Calu3 (cell line): ENCODE results near the gene OR10C1. TPM values are rescaled to one million over a fixed set of nuclear protein-coding genes. Genes with fewer than 3 reads are reported as not detected.

Experiments used
- Bru-seq: library from RNA; stranded (reverse); fragments of 400-500 nt; gene quantifications from one replicate; lab custom pipeline; 2021; lab: Mats Ljungman, UMichigan
- BruChase-seq, 2 experiments: library from RNA; stranded (reverse); fragments of 400-500 nt; gene quantifications; one replicate each; lab custom pipeline; 2021; lab: Mats Ljungman, UMichigan
- BruUV-seq: library from RNA; stranded (reverse); fragments of 400-500 nt; replicated peaks from 2 replicates; lab custom pipeline; 2021; lab: Mats Ljungman, UMichigan
- CTCF ChIA-PET: fragments of 300-600 bp; sonication (Branson Sonifier 250); formaldehyde crosslinking; loops from one replicate; lab custom pipeline; 2022; ENCODE audit warnings: antibody characterized with exemption; lab: Charles Lee
- DNase-seq: peaks from one replicate; pipeline ENCODE4 v3.0.0; 2022
- H3K27ac Mint-ChIP-seq: one replicate; pipeline ENCODE4 v1.8.0; 2022; ENCODE audit warnings: mixed read lengths; ENCODE audit not compliant: unreplicated experiment
- H3K27me3 Mint-ChIP-seq: one replicate; pipeline ENCODE4 v1.8.0; 2022; ENCODE audit warnings: mixed read lengths; ENCODE audit not compliant: unreplicated experiment
- H3K36me3 Mint-ChIP-seq: one replicate; pipeline ENCODE4 v1.8.0; 2022; ENCODE audit warnings: mild to moderate bottlenecking, moderate library complexity, mixed read lengths; ENCODE audit not compliant: insufficient read depth, unreplicated experiment
- H3K4me1 Mint-ChIP-seq: one replicate; pipeline ENCODE4 v1.8.0; 2022; ENCODE audit warnings: mild to moderate bottlenecking, low read depth, mixed read lengths; ENCODE audit not compliant: unreplicated experiment
- H3K4me3 Mint-ChIP-seq: one replicate; pipeline ENCODE4 v1.8.0; 2022; ENCODE audit warnings: mild to moderate bottlenecking, low read depth, moderate library complexity, mixed read lengths; ENCODE audit not compliant: unreplicated experiment
- H3K9me3 Mint-ChIP-seq: one replicate; pipeline ENCODE4 v1.8.0; 2022; ENCODE audit warnings: low read depth, mixed read lengths; ENCODE audit not compliant: unreplicated experiment
- CTCF ChIP-seq: fragments of 200-600 bp; IDR thresholded peaks from one replicate; pipeline ENCODE4 v1.8.0; 2022; ENCODE audit warnings: antibody characterized with exemption; ENCODE audit not compliant: unreplicated experiment
- intact Hi-C: fragments of 100-400 bp; cut with micrococcal nuclease; formaldehyde crosslinking; loops from one replicate; pipeline ENCODE4 v1.10.0; 2022; ENCODE audit not compliant: unreplicated experiment
- long read RNA-seq: library from polyadenylated mRNA; stranded (forward); transcript quantifications from one replicate; pipeline ENCODE4 v2.0.0, GENCODE V29; 2022
- total RNA-seq: library from RNA; stranded (reverse); gene quantifications from 2 replicates; pipeline ENCODE4 v1.2.3, GENCODE V29; 2022

OR10C1 gene
- total RNA-seq, result not detected in 2 replicates
- Bru-seq, nascent RNA, result not detected
- not detected for BruChase-seq, experiment 1, labeled RNA remaining after a 6-hour chase
- BruChase-seq, experiment 2, labeled RNA remaining after a 2-hour chase, result not detected
- long read RNA-seq, result 0 reads

GRCh38 chr6:29439006-29439405, at the start of gene OR10C1:
Gene OR10C1, plus strand, starts transcription at chr6:29439306. Its CDS starts 710 bp downstream, at chr6:29440016.
- Mint-ChIP-seq H3K36me3 (no peaks in the 10 kb centered on the region), H3K27me3 (peaks cover 12% of the 10 kb centered on the region), H3K4me1 (no peaks in the 10 kb centered on the region), H3K4me3 (no peak within 1 kb of the TSS), H3K27ac (no peak within 1 kb of the TSS), H3K9me3 (peaks cover 8% of the 10 kb centered on the region)
- CTCF ChIA-PET, result interaction anchor here (0.6 kb wide), 1 partner anchor 200 kb away, joined by 6 read pairs; no protein-coding TSS in a partner anchor
- intact Hi-C loops, result no loop called here
- BruUV-seq, result no TSS peak
- no peak for DNase-seq
- TF ChIP-seq CTCF, result no peak

GRCh38 chr6:29395331-29395730, 43.8 kb upstream of the OR10C1 start, which contains the start of gene OR12D2:
Gene OR12D2, plus strand, starts transcription at chr6:29395631. Its CDS starts 1,069 bp downstream, at chr6:29396700.
- Mint-ChIP-seq H3K9me3 (no peaks in the 10 kb centered on the region), H3K36me3 (no peaks in the 10 kb centered on the region), H3K27ac (no peak within 1 kb of the TSS), H3K4me3 (no peak within 1 kb of the TSS), H3K27me3 (no peaks in the 10 kb centered on the region), H3K4me1 (no peaks in the 10 kb centered on the region)
- DNase-seq, result no peak
- intact Hi-C loops, result no loop called here
- no TSS peak for BruUV-seq
- CTCF ChIA-PET, result no interaction called here
- TF ChIP-seq CTCF, result no peak

GRCh38 chr6:29399525-29399924, 39.6 kb upstream of the OR10C1 start:
- no peak overlapping the region for H3K4me3 Mint-ChIP-seq
- TF ChIP-seq CTCF, result no peak
- H3K9me3 Mint-ChIP-seq, result no peaks in the 10 kb centered on the region
- no peaks in the 10 kb centered on the region for H3K36me3 Mint-ChIP-seq
- no TSS peak for BruUV-seq
- CTCF ChIA-PET, result no interaction called here
- intact Hi-C loops, result no loop called here
- H3K27me3 Mint-ChIP-seq, result no peaks in the 10 kb centered on the region
- no peak for DNase-seq
- H3K27ac Mint-ChIP-seq, result no peak overlapping the region
- no peaks in the 10 kb centered on the region for H3K4me1 Mint-ChIP-seq

GRCh38 chr6:29403801-29404200, 35.3 kb upstream of the OR10C1 start:
- no peak for TF ChIP-seq CTCF
- no peaks in the 10 kb centered on the region for H3K4me1 Mint-ChIP-seq
- CTCF ChIA-PET, result no interaction called here
- H3K4me3 Mint-ChIP-seq, result no peak overlapping the region
- intact Hi-C loops, result no loop called here
- H3K9me3 Mint-ChIP-seq, result no peaks in the 10 kb centered on the region
- no TSS peak for BruUV-seq
- H3K36me3 Mint-ChIP-seq, result no peaks in the 10 kb centered on the region
- no peaks in the 10 kb centered on the region for H3K27me3 Mint-ChIP-seq
- H3K27ac Mint-ChIP-seq, result no peak overlapping the region
- DNase-seq, result no peak
